PC-3 (cell line): ENCODE measurements around the gene KDR. TPM values are rescaled to one million over a fixed set of nuclear protein-coding genes. Genes with fewer than 3 reads are reported as not detected.

Experiments
- ATAC-seq: fragments of 200-7000 bp; cut with Tn5 transposase; 2 replicates; pipeline ENCODE4 v1.9.1; 2020; ENCODE audit warnings: mild to moderate bottlenecking, moderate library complexity
- BruUV-seq: library from RNA; stranded (reverse); fragments of 400-500 nt; replicated peaks from 2 replicates; lab custom pipeline; 2021; lab: Mats Ljungman, UMichigan
- CTCF ChIA-PET: fragments of 300-600 bp; sonication (Branson Sonifier 250); formaldehyde crosslinking; loops from one replicate; lab custom pipeline; 2022; ENCODE audit warnings: antibody characterized with exemption; lab: Charles Lee
- POLR2A ChIA-PET: fragments of 300-600 bp; sonication (Branson Sonifier 250); formaldehyde crosslinking; loops from one replicate; lab custom pipeline; 2022; ENCODE audit warnings: antibody characterized with exemption; ENCODE audit not compliant: unreplicated experiment; lab: Charles Lee
- DNase-seq: peaks from one replicate; pipeline ENCODE4 v3.0.0-alpha.2; 2015
- H2AFZ ChIP-seq: fragments of 300-600 bp; sonication (generic); 2 replicates; pipeline ENCODE4 v1.6.0; 2016; ENCODE audit warnings: antibody characterized with exemption, low read length
- H3F3A ChIP-seq: fragments of 300-600 bp; sonication (generic); one replicate; pipeline ENCODE4 v1.6.0; 2017; ENCODE audit warnings: antibody characterized with exemption, low read length, control low read depth, mild to moderate bottlenecking; ENCODE audit not compliant: unreplicated experiment
- H3K27ac ChIP-seq: fragments of 300-600 bp; sonication (generic); 2 replicates; pipeline ENCODE4 v1.5.1; 2016; ENCODE audit warnings: mild to moderate bottlenecking, low read length
- H3K27me3 ChIP-seq: fragments of 300-600 bp; sonication (generic); 2 replicates; pipeline ENCODE4 v1.6.1; 2016; ENCODE audit warnings: low read length, mixed read lengths
- H3K36me3 ChIP-seq: fragments of 300-600 bp; sonication (generic); 2 replicates; pipeline ENCODE4 v1.6.1; 2016; ENCODE audit warnings: low read depth, mixed run types, low read length, mixed read lengths
- H3K4me1 ChIP-seq: fragments of 300-600 bp; sonication (generic); 2 replicates; pipeline ENCODE4 v1.5.1; 2016; ENCODE audit warnings: low read length; ENCODE audit not compliant: insufficient read depth
- H3K4me2 ChIP-seq: fragments of 300-600 bp; sonication (generic); 2 replicates; pipeline ENCODE4 v1.6.0; 2016; ENCODE audit warnings: low read length
- H3K4me3 ChIP-seq: fragments of 300-600 bp; sonication (generic); 2 replicates; pipeline ENCODE4 v1.5.1; 2016; ENCODE audit warnings: mild to moderate bottlenecking, low read length, mixed read lengths
- H3K79me2 ChIP-seq: fragments of 300-600 bp; sonication (generic); 2 replicates; pipeline ENCODE4 v1.6.1; 2017; ENCODE audit warnings: low read length, mixed read lengths
- H3K9ac ChIP-seq: fragments of 300-600 bp; sonication (generic); 2 replicates; pipeline ENCODE4 v1.6.0; 2016; ENCODE audit warnings: mild to moderate bottlenecking, low read length
- H3K9me2 ChIP-seq: fragments of 300-600 bp; sonication (generic); replicated peaks from 2 replicates; pipeline ENCODE4 v1.6.1; 2016; ENCODE audit warnings: mixed run types, low read length, mixed read lengths
- H3K9me3 ChIP-seq: fragments of 300-600 bp; sonication (generic); 2 replicates; pipeline ENCODE4 v1.6.1; 2016; ENCODE audit warnings: low read length, mixed read lengths
- H4K20me1 ChIP-seq: fragments of 300-600 bp; sonication (generic); 2 replicates; pipeline ENCODE4 v1.6.1; 2016; ENCODE audit warnings: low read length, mixed read lengths
- CTCF ChIP-seq: fragments of 300-600 bp; sonication (generic); conservative IDR thresholded peaks from 2 replicates; pipeline ENCODE4 v1.5.1; 2017; ENCODE audit warnings: antibody characterized with exemption, low read depth, mild to moderate bottlenecking, low read length
- EZH2 ChIP-seq: fragments of 300-600 bp; sonication (generic); IDR thresholded peaks from one replicate; pipeline ENCODE4 v1.6.1; 2017; ENCODE audit warnings: antibody characterized with exemption, mild to moderate bottlenecking, low read length; ENCODE audit not compliant: unreplicated experiment
- EZH2phosphoT487 ChIP-seq: fragments of 300-600 bp; sonication (generic); IDR thresholded peaks from 2 replicates; pipeline ENCODE4 v1.6.1; 2018; ENCODE audit warnings: mild to moderate bottlenecking, antibody characterized with exemption, low read length, borderline replicate concordance
- intact Hi-C: fragments of 100-400 bp; cut with micrococcal nuclease; formaldehyde crosslinking; loops from 2 replicates; pipeline ENCODE4 v1.9.0; 2023
- total RNA-seq: library from RNA; depleted of rRNA; stranded (reverse); fragments of >200 nt; gene quantifications from 2 replicates; pipeline ENCODE4 v1.2.3, GENCODE V29; 2014

KDR gene
- total RNA-seq, 1 experiment from 2014 or later: 0.66 TPM

GRCh38 chr4:55071951-55072350, 53.4 kb downstream of the KDR start:
- Histone ChIP-seq H3K4me2 (no peak overlapping the region), H2AFZ (no peak overlapping the region), H4K20me1 (no peaks in the 10 kb centered on the region), H3K27me3 (no peaks in the 10 kb centered on the region), H3F3A (no peaks in the 10 kb centered on the region), H3K27ac (no peak overlapping the region), H3K4me3 (no peak overlapping the region), H3K36me3 (no peaks in the 10 kb centered on the region), H3K9ac (no peak overlapping the region), H3K9me3 (no peaks in the 10 kb centered on the region), H3K9me2 (no peaks in the 10 kb centered on the region), H3K79me2 (no peaks in the 10 kb centered on the region), H3K4me1 (peaks cover 5% of the 10 kb centered on the region; the same call in 1 of the 2 replicates)
- DNase-seq: peak; percentile 87
- TF ChIP-seq EZH2 (no peak), CTCF (no peak), EZH2phosphoT487 (no peak)
- no TSS peak for BruUV-seq
- peak; percentile 53 for ATAC-seq
- intact Hi-C loops: loop anchor here (10.0 kb wide), 1 partner anchor 47 kb away; no protein-coding TSS in a partner anchor
- POLR2A ChIA-PET: no interaction called here
- CTCF ChIA-PET: no interaction called here

- no peaks in the 10 kb centered on the region for H3K27me3 ChIP-seq
- no peaks in the 10 kb centered on the region for H3K9me3 ChIP-seq
- intact Hi-C loops: no loop called here
- POLR2A ChIA-PET: no interaction called here
- H3K4me2 ChIP-seq: no peak overlapping the region
- BruUV-seq: no TSS peak
- CTCF ChIA-PET: interaction anchor here (0.5 kb wide), 1 partner anchor 17 kb away, joined by 5 read pairs; no protein-coding TSS in a partner anchor
- no peak overlapping the region for H3K27ac ChIP-seq
- DNase-seq: peak; percentile 18
- H3K9me2 ChIP-seq: no peaks in the 10 kb centered on the region
- H3K4me1 ChIP-seq: peaks cover 5% of the 10 kb centered on the region; the same call in 1 of the 2 replicates
- no peaks in the 10 kb centered on the region for H3F3A ChIP-seq
- H3K4me3 ChIP-seq: no peak overlapping the region
- H3K9ac ChIP-seq: no peak overlapping the region
- no peaks in the 10 kb centered on the region for H3K79me2 ChIP-seq
- no peaks in the 10 kb centered on the region for H3K36me3 ChIP-seq
- no peaks in the 10 kb centered on the region for H4K20me1 ChIP-seq
- TF ChIP-seq EZH2 (no peak), CTCF (no peak), EZH2phosphoT487 (no peak)
- H2AFZ ChIP-seq: 0 out of 2 replicates have a peak overlapping the region, but pooled peaks have one; percentile 4
- ATAC-seq: peak; percentile 22; the same call in 1 of the 2 replicates
Measured at GRCh38 chr4:55069248-55069647, 56.1 kb downstream of the KDR start.

- no peaks in the 10 kb centered on the region for H3K9me3 ChIP-seq
- H3K9me2 ChIP-seq: no peaks in the 10 kb centered on the region
- DNase-seq (no peak), ATAC-seq (no peak)
- no peaks in the 10 kb centered on the region for H3F3A ChIP-seq
- H3K4me1 ChIP-seq: peaks cover 5% of the 10 kb centered on the region; the same call in 1 of the 2 replicates
- H2AFZ ChIP-seq: no peak overlapping the region
- intact Hi-C loops: no loop called here
- no peak overlapping the region for H3K4me2 ChIP-seq
- H4K20me1 ChIP-seq: no peaks in the 10 kb centered on the region
- no peak overlapping the region for H3K27ac ChIP-seq
- POLR2A ChIA-PET: no interaction called here
- H3K79me2 ChIP-seq: no peaks in the 10 kb centered on the region
- no peaks in the 10 kb centered on the region for H3K27me3 ChIP-seq
- BruUV-seq: no TSS peak
- no peaks in the 10 kb centered on the region for H3K36me3 ChIP-seq
- no peak overlapping the region for H3K9ac ChIP-seq
- no peak overlapping the region for H3K4me3 ChIP-seq
- CTCF ChIA-PET: interaction anchor here (0.5 kb wide), 1 partner anchor 18 kb away, joined by 5 read pairs; no protein-coding TSS in a partner anchor
- TF ChIP-seq EZH2 (no peak), CTCF (no peak), EZH2phosphoT487 (no peak)
Measured at GRCh38 chr4:55068522-55068921, 56.9 kb downstream of the KDR start.
